OCI-LY7 (cell line): ENCODE results near the gene ACBD7.

Source experiments
- EZH2phosphoT487 ChIP-seq: fragments of 200-600 bp; sonication (generic); IDR thresholded peaks from 2 replicates; pipeline ENCODE4 v1.6.1; 2018; ENCODE audit warnings: low read depth, borderline replicate concordance, mild to moderate bottlenecking, mixed run types, antibody characterized with exemption, low read length, moderate library complexity, mixed read lengths
- TF ChIP-seq, protein P1 (sequence below): fragments of 200-600 bp; sonication (generic); conservative IDR thresholded peaks from 2 replicates; pipeline ENCODE4 v1.5.1; 2014; ENCODE audit warnings: mild to moderate bottlenecking, antibody characterized with exemption, low read length, moderate library complexity, mixed read lengths

DNA sequence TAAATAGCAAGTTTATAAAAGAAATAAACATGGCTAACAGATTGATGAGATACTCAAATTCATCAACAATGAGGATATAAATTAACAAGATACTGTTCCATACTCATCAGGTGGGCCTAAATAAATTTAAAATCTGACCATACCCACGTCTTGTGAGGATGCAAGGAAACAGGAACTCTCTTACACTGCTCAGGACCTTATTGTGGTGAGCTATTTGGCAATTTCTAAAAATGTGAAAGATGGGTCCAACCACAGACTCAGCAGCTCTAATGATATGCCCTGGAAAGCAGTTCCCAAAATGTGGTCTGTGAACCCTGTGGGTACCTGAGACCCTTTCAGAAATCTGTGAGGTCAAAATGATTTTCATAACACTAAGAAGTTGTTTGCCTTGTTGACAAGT is 30.0 kb upstream of the ACBD7 start:
- no peak for TF ChIP-seq EZH2phosphoT487
- TF ChIP-seq, protein P1, sequence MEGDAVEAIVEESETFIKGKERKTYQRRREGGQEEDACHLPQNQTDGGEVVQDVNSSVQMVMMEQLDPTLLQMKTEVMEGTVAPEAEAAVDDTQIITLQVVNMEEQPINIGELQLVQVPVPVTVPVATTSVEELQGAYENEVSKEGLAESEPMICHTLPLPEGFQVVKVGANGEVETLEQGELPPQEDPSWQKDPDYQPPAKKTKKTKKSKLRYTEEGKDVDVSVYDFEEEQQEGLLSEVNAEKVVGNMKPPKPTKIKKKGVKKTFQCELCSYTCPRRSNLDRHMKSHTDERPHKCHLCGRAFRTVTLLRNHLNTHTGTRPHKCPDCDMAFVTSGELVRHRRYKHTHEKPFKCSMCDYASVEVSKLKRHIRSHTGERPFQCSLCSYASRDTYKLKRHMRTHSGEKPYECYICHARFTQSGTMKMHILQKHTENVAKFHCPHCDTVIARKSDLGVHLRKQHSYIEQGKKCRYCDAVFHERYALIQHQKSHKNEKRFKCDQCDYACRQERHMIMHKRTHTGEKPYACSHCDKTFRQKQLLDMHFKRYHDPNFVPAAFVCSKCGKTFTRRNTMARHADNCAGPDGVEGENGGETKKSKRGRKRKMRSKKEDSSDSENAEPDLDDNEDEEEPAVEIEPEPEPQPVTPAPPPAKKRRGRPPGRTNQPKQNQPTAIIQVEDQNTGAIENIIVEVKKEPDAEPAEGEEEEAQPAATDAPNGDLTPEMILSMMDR = no peak
